Measurements from ENCODE around the gene HEATR9.
"Not testable (repeated sequence)": the region's sequence is repeated elsewhere in the genome, so short reads cannot be mapped to it uniquely, and the experiment has no call there.

HEATR9 gene

DNA sequence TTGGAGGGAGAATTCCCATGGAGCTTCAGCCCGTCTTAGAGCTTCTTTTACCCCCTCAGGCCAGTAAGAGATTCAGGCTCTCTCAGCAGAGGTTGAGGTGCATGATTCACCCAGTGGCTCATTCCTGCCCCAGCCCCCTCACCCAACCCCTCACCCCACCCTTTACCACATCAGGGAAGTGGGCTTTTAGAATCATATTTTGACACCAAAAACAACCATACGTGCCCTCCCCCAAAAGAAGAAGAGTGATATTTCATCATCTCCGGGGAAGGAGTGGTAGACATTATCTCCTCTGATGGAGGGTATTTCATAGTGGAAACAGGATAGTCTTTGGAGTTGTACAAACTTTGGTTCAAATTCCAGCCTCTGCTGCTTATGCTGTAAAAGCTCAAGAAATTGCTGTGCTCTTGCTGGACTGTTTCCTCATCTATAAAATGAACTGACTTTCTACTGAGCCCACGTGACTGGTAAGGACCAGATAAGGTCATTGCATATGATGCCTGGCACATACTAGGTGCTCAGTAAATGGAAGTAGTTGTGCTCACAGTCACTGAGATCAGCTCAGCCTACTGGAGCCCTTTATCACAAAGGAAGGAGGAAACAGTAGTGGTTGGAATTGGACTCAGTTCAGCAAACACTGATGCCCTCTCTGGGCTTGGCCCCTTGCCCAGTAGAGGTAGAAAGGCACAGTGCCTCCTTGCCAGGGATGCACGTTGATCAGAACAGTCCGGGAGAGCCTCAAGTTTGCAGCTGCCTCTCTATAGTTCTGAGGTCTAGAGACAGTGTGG, 29.8 kb upstream of the HEATR9 start:
- TF ChIP-seq, protein P1, sequence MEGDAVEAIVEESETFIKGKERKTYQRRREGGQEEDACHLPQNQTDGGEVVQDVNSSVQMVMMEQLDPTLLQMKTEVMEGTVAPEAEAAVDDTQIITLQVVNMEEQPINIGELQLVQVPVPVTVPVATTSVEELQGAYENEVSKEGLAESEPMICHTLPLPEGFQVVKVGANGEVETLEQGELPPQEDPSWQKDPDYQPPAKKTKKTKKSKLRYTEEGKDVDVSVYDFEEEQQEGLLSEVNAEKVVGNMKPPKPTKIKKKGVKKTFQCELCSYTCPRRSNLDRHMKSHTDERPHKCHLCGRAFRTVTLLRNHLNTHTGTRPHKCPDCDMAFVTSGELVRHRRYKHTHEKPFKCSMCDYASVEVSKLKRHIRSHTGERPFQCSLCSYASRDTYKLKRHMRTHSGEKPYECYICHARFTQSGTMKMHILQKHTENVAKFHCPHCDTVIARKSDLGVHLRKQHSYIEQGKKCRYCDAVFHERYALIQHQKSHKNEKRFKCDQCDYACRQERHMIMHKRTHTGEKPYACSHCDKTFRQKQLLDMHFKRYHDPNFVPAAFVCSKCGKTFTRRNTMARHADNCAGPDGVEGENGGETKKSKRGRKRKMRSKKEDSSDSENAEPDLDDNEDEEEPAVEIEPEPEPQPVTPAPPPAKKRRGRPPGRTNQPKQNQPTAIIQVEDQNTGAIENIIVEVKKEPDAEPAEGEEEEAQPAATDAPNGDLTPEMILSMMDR (IDR thresholded peaks at IDR 0.05; ENCODE audit: low read depth, low read length) = no peak
- H3K4me3 ChIP-seq (ENCODE audit: low read depth, low read length) = no peak overlapping the region
- no peaks in the 10 kb centered on the region for H3K27me3 ChIP-seq (ENCODE audit: insufficient read depth, low read depth, severe bottlenecking)
- DNase-seq = no peak
- H3K27ac ChIP-seq = no peak overlapping the region
- H3K9me3 ChIP-seq (ENCODE audit: severe bottlenecking) = no peaks in the 10 kb centered on the region
- H3K36me3 ChIP-seq = no peaks in the 10 kb centered on the region

- H3K4me3 ChIP-seq (ENCODE audit: low read depth, low read length); DNase-seq; H3K36me3 ChIP-seq; H3K27me3 ChIP-seq (ENCODE audit: insufficient read depth, low read depth, severe bottlenecking); H3K27ac ChIP-seq; H3K9me3 ChIP-seq (ENCODE audit: severe bottlenecking): not testable (repeated sequence)
Measured at GRCh38 chr17:35897772-35898171, 29.1 kb upstream of the HEATR9 start.

- Histone ChIP-seq H3K9me3 (ENCODE audit: severe bottlenecking) (no peaks in the 10 kb centered on the region), H3K27ac (no peak overlapping the region), H3K36me3 (no peaks in the 10 kb centered on the region), H3K4me3 (ENCODE audit: low read depth, low read length) (no peak overlapping the region), H3K27me3 (ENCODE audit: insufficient read depth, low read depth, severe bottlenecking) (no peaks in the 10 kb centered on the region)
- no peak for DNase-seq
- TF ChIP-seq, protein P1 (IDR thresholded peaks at IDR 0.05; ENCODE audit: low read depth, low read length) = no peak
Measured at GRCh38 chr17:35895636-35896587, 27.2 kb upstream of the HEATR9 start.

- TF ChIP-seq, protein P1 (IDR thresholded peaks at IDR 0.05; ENCODE audit: low read depth, low read length) = no peak
- no peak overlapping the region for H3K27ac ChIP-seq
- no peaks in the 10 kb centered on the region for H3K9me3 ChIP-seq (ENCODE audit: severe bottlenecking)
- no peak for DNase-seq
- H3K36me3 ChIP-seq = no peaks in the 10 kb centered on the region
- H3K27me3 ChIP-seq (ENCODE audit: insufficient read depth, low read depth, severe bottlenecking) = no peaks in the 10 kb centered on the region
- H3K4me3 ChIP-seq (ENCODE audit: low read depth, low read length) = no peak overlapping the region
Measured at GRCh38 chr17:35894206-35894605, 25.5 kb upstream of the HEATR9 start.

GRCh38 chr17:35893751-35894150, 25.1 kb upstream of the HEATR9 start:
- H3K4me3 ChIP-seq (ENCODE audit: low read depth, low read length) = no peak overlapping the region
- H3K9me3 ChIP-seq (ENCODE audit: severe bottlenecking) = no peaks in the 10 kb centered on the region
- TF ChIP-seq, protein P1 (IDR thresholded peaks at IDR 0.05; ENCODE audit: low read depth, low read length) = no peak
- no peak for DNase-seq
- H3K27me3 ChIP-seq (ENCODE audit: insufficient read depth, low read depth, severe bottlenecking) = no peaks in the 10 kb centered on the region
- H3K36me3 ChIP-seq = no peaks in the 10 kb centered on the region
- H3K27ac ChIP-seq = no peak overlapping the region

Measured in WERI-Rb-1 (cell line).